H1 (cell line): ENCODE data around the gene RBMS1. TPM values are rescaled to one million over a fixed set of nuclear protein-coding genes. Genes with fewer than 3 reads are reported as not detected.

ENCODE experiments used
- CTCF ChIA-PET: fragments of 300-600 bp; sonication (Branson Sonifier 250); formaldehyde crosslinking; loops from one replicate; lab custom pipeline; 2021; ENCODE audit not compliant: partially characterized antibody; lab: Charles Lee
- POLR2A ChIA-PET: fragments of 300-600 bp; sonication (Branson Sonifier 250); formaldehyde crosslinking; loops from one replicate; lab custom pipeline; 2021; ENCODE audit warnings: inconsistent platforms; ENCODE audit not compliant: partially characterized antibody; lab: Charles Lee
- DNase-seq, 2 experiments: peaks; one replicate each; pipeline versions ENCODE4 v3.0.0 to v3.0.0-alpha.2; 2010 to 2022; ENCODE audit warnings: low spot score in 2 of 2, low read depth in 1 of 2, mixed read lengths in 1 of 2
- FAIRE-seq: peaks from 2 replicates; lab custom pipeline; 2011; peaks lifted over from hg19 to GRCh38; lab: Jason Lieb, UNC
- H2AFZ ChIP-seq: 2 replicates; pipeline ENCODE4 v1.8.1; 2012; ENCODE audit warnings: low read length, inconsistent platforms
- H2AK5ac ChIP-seq: 2 replicates; pipeline ENCODE4 v1.6.1; 2013; ENCODE audit warnings: low read depth, low read length
- H2BK120ac ChIP-seq: replicated peaks from 2 replicates; pipeline ENCODE3; 2013; ENCODE audit warnings: low read depth, low read length, inconsistent platforms
- H2BK12ac ChIP-seq: 2 replicates; pipeline ENCODE4 v1.6.1; 2013; ENCODE audit warnings: low read depth, low read length
- H2BK15ac ChIP-seq: 2 replicates; pipeline ENCODE4 v1.6.1; 2013; ENCODE audit warnings: low read length
- H2BK20ac ChIP-seq: 2 replicates; pipeline ENCODE4 v1.6.1; 2013; ENCODE audit warnings: low read length
- H2BK5ac ChIP-seq: 2 replicates; pipeline ENCODE4 v1.6.1; 2013; ENCODE audit warnings: low read depth, low read length
- H3K14ac ChIP-seq: 2 replicates; pipeline ENCODE4 v1.6.1; 2013; ENCODE audit warnings: inconsistent platforms; ENCODE audit not compliant: insufficient read length
- H3K18ac ChIP-seq: 2 replicates; pipeline ENCODE4 v1.6.1; 2013; ENCODE audit warnings: low read length; ENCODE audit errors: extremely low read depth
- H3K23ac ChIP-seq: 2 replicates; pipeline ENCODE4 v1.6.1; 2013; ENCODE audit warnings: inconsistent platforms; ENCODE audit not compliant: insufficient read length
- H3K23me2 ChIP-seq: 2 replicates; pipeline ENCODE4 v1.6.1; 2013; ENCODE audit warnings: low read depth, low read length
- H3K27ac ChIP-seq: 2 replicates; pipeline ENCODE4 v1.6.1; 2011; ENCODE audit warnings: low read depth, low read length, inconsistent platforms
- H3K27me3 ChIP-seq, 4 experiments: replicated peaks in 1 of 4; 1 replicate in 1 of 4; 2 replicates in 3 of 4; pipeline versions ENCODE4 v1.6.1 to v1.8.1; 2011 to 2013; ENCODE audit warnings: low read length in 3 of 4, mild to moderate bottlenecking in 3 of 4, inconsistent platforms in 2 of 4, mixed read lengths in 2 of 4, moderate library complexity in 1 of 4; ENCODE audit not compliant: control insufficient read depth in 3 of 4, insufficient read depth in 3 of 4; ENCODE audit errors: extremely low read depth in 1 of 4
- H3K36me3 ChIP-seq, 4 experiments: 2 replicates each; pipeline versions ENCODE4 v1.6.1 to v1.8.1; 2011 to 2013; ENCODE audit warnings: mild to moderate bottlenecking in 4 of 4, low read length in 3 of 4, moderate library complexity in 2 of 4, control low read depth in 1 of 4, inconsistent platforms in 1 of 4; ENCODE audit not compliant: insufficient read depth in 4 of 4, control insufficient read depth in 2 of 4
- H3K4ac ChIP-seq: replicated peaks from 2 replicates; pipeline ENCODE3; 2013; ENCODE audit warnings: low read length, low read depth, mixed read lengths, inconsistent platforms; ENCODE audit not compliant: insufficient read length
- H3K4me1 ChIP-seq, 4 experiments: replicated peaks in 1 of 4; 1 replicate in 1 of 4; 2 replicates in 3 of 4; pipeline versions ENCODE4 v1.6.1 to v1.8.1; 2011 to 2013; ENCODE audit warnings: low read length in 3 of 4, inconsistent platforms in 2 of 4, mixed read lengths in 1 of 4; ENCODE audit not compliant: insufficient read depth in 4 of 4, control insufficient read depth in 3 of 4
- H3K4me2 ChIP-seq, 2 experiments: 2 replicates each; pipeline versions ENCODE4 v1.6.1 to v1.8.1; 2011 to 2013; ENCODE audit warnings: low read depth in 2 of 2, low read length in 2 of 2, control low read depth in 1 of 2, inconsistent platforms in 1 of 2, mild to moderate bottlenecking in 1 of 2; ENCODE audit not compliant: insufficient read depth in 1 of 2
- H3K4me3 ChIP-seq, 4 experiments: fragments of 200-600, 300-600 bp in 1 of 4; sonication (generic), shearing (Covaris generic), sonication (Bioruptor Twin) in 1 of 4; 2 replicates each; pipeline versions ENCODE4 v1.5.1 to v1.8.1; 2011 to 2016; ENCODE audit warnings: low read length in 4 of 4, low read depth in 3 of 4, control low read depth in 2 of 4, inconsistent platforms in 2 of 4, mild to moderate bottlenecking in 2 of 4, mixed read lengths in 1 of 4, moderate library complexity in 1 of 4; ENCODE audit not compliant: insufficient read depth in 2 of 4; ENCODE audit errors: extremely low read depth in 1 of 4
- H3K56ac ChIP-seq: replicated peaks from 2 replicates; pipeline ENCODE3; 2013; ENCODE audit warnings: low read depth, mild to moderate bottlenecking, mixed read lengths, low read length, inconsistent platforms; ENCODE audit not compliant: insufficient read length
- H3K79me1 ChIP-seq: 2 replicates; pipeline ENCODE4 v1.6.1; 2013; ENCODE audit warnings: low read depth, low read length, control low read depth
- H3K79me2 ChIP-seq, 2 experiments: 2 replicates each; pipeline versions ENCODE4 v1.6.1 to v1.8.1; 2012 to 2013; ENCODE audit warnings: low read length in 2 of 2, mild to moderate bottlenecking in 2 of 2, inconsistent platforms in 1 of 2; ENCODE audit not compliant: insufficient read depth in 2 of 2, control insufficient read depth in 1 of 2
- H3K9ac ChIP-seq, 4 experiments: replicated peaks in 1 of 4; 1 replicate in 1 of 4; 2 replicates in 3 of 4; pipeline versions ENCODE4 v1.6.1 to v1.8.1; 2011 to 2013; ENCODE audit warnings: low read depth in 3 of 4, low read length in 3 of 4, control low read depth in 2 of 4, mild to moderate bottlenecking in 2 of 4, moderate library complexity in 2 of 4, inconsistent platforms in 1 of 4; ENCODE audit errors: extremely low read depth in 1 of 4
- H3K9me3 ChIP-seq, 2 experiments: 2 replicates each; pipeline versions ENCODE4 v1.6.1 to v1.8.1; 2012 to 2013; ENCODE audit warnings: mild to moderate bottlenecking in 2 of 2, moderate library complexity in 2 of 2, control low read depth in 1 of 2, inconsistent platforms in 1 of 2, low read depth in 1 of 2, low read length in 1 of 2, mixed read lengths in 1 of 2; ENCODE audit not compliant: insufficient read depth in 2 of 2
- H4K20me1 ChIP-seq, 2 experiments: replicated peaks in 1 of 2; 2 replicates each; pipeline versions ENCODE3 to v1.8.1; 2011 to 2013; ENCODE audit warnings: inconsistent platforms in 2 of 2, low read length in 2 of 2, mild to moderate bottlenecking in 1 of 2; ENCODE audit not compliant: insufficient read depth in 2 of 2, control insufficient read depth in 1 of 2
- H4K5ac ChIP-seq: 2 replicates; pipeline ENCODE4 v1.6.1; 2013; ENCODE audit warnings: low read length, low read depth, mixed read lengths, inconsistent platforms; ENCODE audit not compliant: insufficient read length
- H4K8ac ChIP-seq: 2 replicates; pipeline ENCODE4 v1.8.0; 2013; ENCODE audit warnings: mild to moderate bottlenecking, moderate library complexity, low read length, inconsistent platforms; ENCODE audit not compliant: insufficient read depth; ENCODE audit errors: extremely low read depth
- H4K91ac ChIP-seq: replicated peaks from 2 replicates; pipeline ENCODE3; 2013; ENCODE audit warnings: low read length, mixed read lengths, inconsistent platforms; ENCODE audit not compliant: insufficient read length
- JUND ChIP-seq: IDR thresholded peaks from 2 replicates; pipeline ENCODE4 v1.6.1; 2011; ENCODE audit warnings: mild to moderate bottlenecking, improper control_type of control experiment, low read length
- WGBS, 2 experiments: shearing (Covaris generic) in 1 of 2; methylation state at CpG; one replicate each; pipeline versions ENCODE4 v1.1.6 to v1.1.7; 2013 to 2015; ENCODE audit warnings: low lambda C conversion rate in 2 of 2, mixed read lengths in 2 of 2, inconsistent platforms in 1 of 2, low coverage in 1 of 2, missing lambda C conversion rate in 1 of 2; ENCODE audit not compliant: insufficient replicate concordance in 2 of 2, insufficient coverage in 1 of 2, insufficient read length in 1 of 2; ENCODE audit errors: extremely low coverage in 1 of 2, missing lambda C conversion rate in 1 of 2; 5-methylcytosine and 5-hydroxymethylcytosine counted together
- polyA plus RNA-seq, 7 experiments: library from polyadenylated mRNA; depleted of rRNA in 3 of 7; stranded (reverse) in 5 of 7; unstranded in 2 of 7; fragments of >200 nt in 5 of 7; fragments of 200-250 nt in 2 of 7; gene quantifications; 1 replicate in 5 of 7; 2 replicates in 1 of 7; 4 replicates in 1 of 7; pipeline versions ENCODE4 v1.2.1 to v1.2.3, GENCODE V29; 2011 to 2013; ENCODE audit warnings: missing spikeins in 2 of 7, mixed read lengths in 2 of 7
- total RNA-seq: library from RNA; stranded (reverse); fragmentation: NEBNext Ultra II Directional; extraction: Animal tissue kit (Norgen Biotek cat#: 25700); gene quantifications from 2 replicates; pipeline ENCODE4 v1.2.1, GENCODE V29; 2021

RBMS1 gene
- total and polyA plus RNA-seq, 2 of the 8 experiments (the other 6 are each of a cell fraction or from before 2014, with no cell fraction given) = 53.7 to 60.0 TPM

DNA sequence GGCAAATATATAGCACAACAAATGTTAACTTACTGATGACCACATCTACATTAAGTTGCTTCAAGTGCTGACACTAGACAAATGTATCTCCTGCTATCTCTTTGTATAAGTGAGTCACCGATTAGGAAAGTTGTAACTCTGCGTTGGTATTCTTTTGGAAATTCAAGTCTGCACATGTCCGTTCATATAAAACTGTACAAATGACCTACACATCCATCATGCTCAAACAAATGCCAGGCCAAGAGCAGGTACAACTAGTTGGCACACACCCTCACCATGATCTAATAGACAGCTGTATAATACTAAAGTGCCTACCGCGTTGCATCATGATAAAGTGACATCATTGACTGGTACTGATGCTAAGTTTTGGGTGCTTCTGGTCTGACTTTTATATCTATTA lies 141.1 kb downstream of the RBMS1 start:
- H2BK120ac ChIP-seq = no peak overlapping the region
- peaks cover 0 to 33% of the 10 kb centered on the region in 2 experiments; a peak in 3 of 4 replicates for H3K79me2 ChIP-seq
- H3K4ac ChIP-seq = no peak overlapping the region
- no peak overlapping the region for H4K8ac ChIP-seq
- FAIRE-seq (no peak), DNase-seq (no peak)
- POLR2A ChIA-PET = no interaction called here
- H4K91ac ChIP-seq = no peak overlapping the region
- H3K27me3 ChIP-seq = no peaks in the 10 kb centered on the region
- no peaks in the 10 kb centered on the region for H4K20me1 ChIP-seq
- H4K5ac ChIP-seq = no peak overlapping the region
- peaks cover 0 to 4% (median 0%) of the 10 kb centered on the region in 4 experiments; a peak in 1 of 8 replicates for H3K36me3 ChIP-seq
- no peak for TF ChIP-seq JUND
- WGBS, 2 experiments = 76% methylated on average over 5 of the region's 5 CpGs; no CpG with 5 or more reads in 1 of the 2 experiments
- H3K9ac ChIP-seq = no peak overlapping the region
- peaks cover 2% of the 10 kb centered on the region; the same call in 1 of the 2 replicates for H3K79me1 ChIP-seq
- H3K4me1 ChIP-seq = no peaks in the 10 kb centered on the region; a peak in 1 of 7 replicates
- H3K18ac ChIP-seq = no peak overlapping the region
- no peak overlapping the region for H3K4me2 ChIP-seq
- H3K4me3 ChIP-seq = no peak overlapping the region
- H3K56ac ChIP-seq = no peak overlapping the region
- no peaks in the 10 kb centered on the region for H3K9me3 ChIP-seq
- H2AK5ac ChIP-seq = no peak overlapping the region
- no peak overlapping the region for H2BK12ac ChIP-seq
- no peak overlapping the region for H3K23ac ChIP-seq
- H2BK20ac ChIP-seq = no peak overlapping the region
- CTCF ChIA-PET = interaction anchor here (0.6 to 2.4 kb wide), 7 partner anchors 11 to 642 kb away, joined by 3 to 15 read pairs (median 4); no protein-coding TSS in a partner anchor
- H2AFZ ChIP-seq = no peak overlapping the region
- no peak overlapping the region for H3K14ac ChIP-seq
- H2BK5ac ChIP-seq = no peak overlapping the region
- no peak overlapping the region for H3K27ac ChIP-seq
- H2BK15ac ChIP-seq = no peak overlapping the region
- no peaks in the 10 kb centered on the region for H3K23me2 ChIP-seq
